GM21360 (cell line): ENCODE results near the gene C9orf152.

ENCODE experiments used
- ATAC-seq: cut with Tn5 transposase; IDR thresholded peaks from one replicate; pipeline ENCODE4 v1.9.1; 2021; ENCODE audit warnings: mild to moderate bottlenecking, moderate library complexity; ENCODE audit not compliant: unreplicated experiment

C9orf152 gene

GRCh38 chr9:110183208-110184145, 24.5 kb downstream of the C9orf152 start:
- ATAC-seq, result peak; percentile 68

GRCh38 chr9:110180511-110181434, 27.2 kb downstream of the C9orf152 start:
- no peak for ATAC-seq

- ATAC-seq, result no peak
Observed at GRCh38 chr9:110179734-110180133, 28.2 kb downstream of the C9orf152 start.

GRCh38 chr9:110178281-110178680, 29.7 kb downstream of the C9orf152 start:
- ATAC-seq, result no peak

- no peak for ATAC-seq
Observed at GRCh38 chr9:110175275-110175968, 32.5 kb downstream of the C9orf152 start.

- ATAC-seq, result no peak
Observed at GRCh38 chr9:110173322-110173642, 34.7 kb downstream of the C9orf152 start.

GRCh38 chr9:110170357-110171257, 37.4 kb downstream of the C9orf152 start:
- no peak for ATAC-seq

GRCh38 chr9:110168486-110168885, 39.5 kb downstream of the C9orf152 start:
- no peak for ATAC-seq

- ATAC-seq, result no peak
Observed at GRCh38 chr9:110161940-110162339, 46.0 kb downstream of the C9orf152 start.

GRCh38 chr9:110160685-110161084, 47.3 kb downstream of the C9orf152 start:
- no peak for ATAC-seq

GRCh38 chr9:110160123-110160522, 47.8 kb downstream of the C9orf152 start:
- ATAC-seq, result no peak

- ATAC-seq, result no peak
Observed at GRCh38 chr9:110157823-110158664, 49.9 kb downstream of the C9orf152 start.

GRCh38 chr9:110156902-110157301, 51.1 kb downstream of the C9orf152 start:
- peak; percentile 78 for ATAC-seq

GRCh38 chr9:110156416-110156815, 51.5 kb downstream of the C9orf152 start:
- ATAC-seq, result no peak

GRCh38 chr9:110155751-110156150, 52.2 kb downstream of the C9orf152 start:
- ATAC-seq, result no peak

GRCh38 chr9:110153431-110153830, 54.5 kb downstream of the C9orf152 start:
- ATAC-seq, result no peak

- no peak for ATAC-seq
Observed at GRCh38 chr9:110152704-110153374, 55.1 kb downstream of the C9orf152 start.
